ENCODE data around the gene MGLL. TPM values are rescaled to one million over a fixed set of nuclear protein-coding genes. Genes with fewer than 3 reads are reported as not detected.

MGLL gene
- total and polyA plus RNA-seq, 5 experiments from 2014 or later, result 0.34 to 0.77 (median 0.62) TPM; not detected in 2

DNA sequence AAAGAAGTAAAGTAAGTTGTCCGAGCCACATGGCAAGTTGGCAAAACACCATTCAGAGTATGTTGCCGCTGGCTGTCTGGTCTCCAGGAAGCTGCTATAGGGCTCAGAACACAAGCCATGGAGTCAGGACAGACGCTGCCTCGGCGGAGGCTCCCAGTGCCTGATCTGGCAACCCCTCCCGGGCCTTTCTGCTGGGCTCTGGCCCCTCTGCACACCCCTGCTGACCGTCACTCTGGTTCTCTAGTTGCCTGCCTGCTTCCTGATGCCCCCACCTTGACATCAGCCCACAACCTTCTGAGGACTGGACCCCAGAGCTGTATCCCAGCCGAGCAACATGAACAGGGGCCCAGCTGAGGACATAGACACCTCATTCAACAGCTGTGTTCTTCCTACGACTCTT is 39.1 kb downstream of the MGLL start:
- no peak overlapping the region for H3K27ac Mint-ChIP-seq
- DNase-seq (peak in 1 of 10 donors; percentile 23), ATAC-seq (no peak)
- H3K9me3 Mint-ChIP-seq, result no peaks in the 10 kb centered on the region
- H3K36me3 Mint-ChIP-seq, result no peaks in the 10 kb centered on the region
- H3K4me3 Mint-ChIP-seq, result no peak overlapping the region
- POLR2A ChIA-PET, result no interaction called here
- H3K4me1 Mint-ChIP-seq, result no peaks in the 10 kb centered on the region
- H3K27me3 Mint-ChIP-seq, result peaks cover 0 to 10% (median 0%) of the 10 kb centered on the region in 5 donors

DNA sequence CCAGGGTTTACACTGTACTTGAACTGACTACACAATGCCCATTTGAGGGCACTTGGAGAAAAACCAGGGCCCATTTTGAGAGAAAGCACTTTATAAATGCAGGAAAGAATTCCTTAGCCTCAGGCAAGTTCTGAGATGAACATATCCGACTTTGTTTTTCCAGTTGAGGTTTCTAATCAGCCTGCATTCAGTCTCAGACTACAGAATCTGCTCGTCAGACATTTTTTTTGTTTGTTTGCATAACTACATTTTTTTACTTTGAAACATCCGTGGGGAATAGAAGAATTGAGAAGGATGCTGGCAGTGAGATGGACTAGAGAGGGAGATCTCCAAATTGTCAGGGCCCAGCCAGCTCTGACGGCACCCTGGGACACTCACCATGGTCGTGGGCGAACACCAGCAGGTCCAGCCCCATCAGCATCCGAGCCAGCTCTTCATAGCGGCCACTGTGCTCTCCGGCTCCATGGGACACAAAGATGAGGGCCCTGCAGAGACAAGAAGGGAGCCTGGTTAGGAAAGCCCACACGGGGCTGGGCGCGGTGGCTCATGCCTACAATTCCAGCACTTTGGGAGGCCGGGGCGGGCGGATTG is 40.8 kb downstream of the MGLL start:
- POLR2A ChIA-PET, result no interaction called here
- H3K4me3 Mint-ChIP-seq, result no peak overlapping the region
- peaks cover 0 to 10% (median 1%) of the 10 kb centered on the region in 5 donors for H3K27me3 Mint-ChIP-seq
- ATAC-seq (no peak), DNase-seq (peak in 1 of 10 donors; percentile 10)
- peaks cover 0 to 3% (median under 1%) of the 10 kb centered on the region in 4 donors for H3K4me1 Mint-ChIP-seq
- no peak overlapping the region for H3K27ac Mint-ChIP-seq
- H3K36me3 Mint-ChIP-seq, result peaks cover 0 to 4% (median 4%) of the 10 kb centered on the region in 3 donors
- peaks cover 0 to 11% (median 2%) of the 10 kb centered on the region in 9 donors for H3K9me3 Mint-ChIP-seq

DNA sequence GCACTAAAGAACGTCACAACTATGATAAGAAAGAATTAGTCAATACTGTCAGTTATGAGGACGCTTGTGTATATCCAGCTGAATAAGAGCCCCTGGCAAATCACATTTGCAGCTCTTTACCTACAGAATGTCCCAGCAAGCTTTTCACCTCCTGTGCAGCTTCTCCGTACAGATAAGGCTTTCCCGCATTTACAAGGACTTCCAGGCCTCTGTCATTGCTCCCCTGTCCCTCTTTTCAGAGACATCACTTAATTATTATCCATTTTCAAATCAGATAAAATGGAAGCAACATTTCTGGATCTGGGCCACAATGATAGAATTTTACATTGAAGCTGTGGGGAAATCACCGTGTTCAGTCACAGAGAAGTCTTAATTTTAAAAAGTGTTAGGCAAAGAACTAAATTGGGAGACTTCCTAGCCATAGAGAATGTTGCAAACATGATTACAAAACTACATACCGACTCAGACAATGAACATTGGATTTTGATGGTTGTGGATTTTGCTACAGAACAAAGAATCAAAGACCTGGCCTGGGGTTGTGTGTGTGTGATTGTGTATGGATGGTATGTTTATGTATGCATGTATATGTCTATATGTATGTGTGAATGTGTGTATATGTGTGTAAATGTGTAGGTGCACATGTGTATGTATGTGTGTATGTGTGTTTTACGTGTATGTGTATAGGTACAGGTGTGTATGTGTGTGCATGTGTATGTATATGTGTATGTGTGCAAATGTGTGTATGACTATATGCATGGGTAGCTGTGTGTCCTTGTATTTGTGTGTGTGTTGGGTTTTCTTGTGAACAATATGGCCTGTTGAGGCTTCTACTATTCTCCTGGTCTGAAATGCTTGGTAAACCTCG is 41.5 kb downstream of the MGLL start:
- POLR2A ChIA-PET, result no interaction called here
- H3K27me3 Mint-ChIP-seq, result peaks cover 0 to 10% (median 1%) of the 10 kb centered on the region in 5 donors
- peaks cover 0 to 13% (median 2%) of the 10 kb centered on the region in 9 donors for H3K9me3 Mint-ChIP-seq
- no peak overlapping the region for H3K4me3 Mint-ChIP-seq
- H3K27ac Mint-ChIP-seq, result no peak overlapping the region
- ATAC-seq (no peak), DNase-seq (no peak)
- H3K36me3 Mint-ChIP-seq, result peaks cover 0 to 4% (median 4%) of the 10 kb centered on the region in 3 donors
- H3K4me1 Mint-ChIP-seq, result peaks cover 0 to 9% (median 3%) of the 10 kb centered on the region in 4 donors

GRCh38 chr3:127779747-127780146 is 42.6 kb downstream of the MGLL start:
- Mint-ChIP-seq H3K27ac (peak overlapping the region in 1 of 10 donors; percentile 64), H3K27me3 (peaks cover 0 to 4% (median under 1%) of the 10 kb centered on the region in 5 donors), H3K4me1 (peaks cover 2 to 17% (median 8%) of the 10 kb centered on the region in 4 donors), H3K4me3 (no peak overlapping the region), H3K36me3 (peaks cover 0 to 4% (median 4%) of the 10 kb centered on the region in 3 donors), H3K9me3 (peaks cover 0 to 13% (median 2%) of the 10 kb centered on the region in 9 donors)
- DNase-seq (no peak), ATAC-seq (no peak)
- POLR2A ChIA-PET, result no interaction called here

DNA sequence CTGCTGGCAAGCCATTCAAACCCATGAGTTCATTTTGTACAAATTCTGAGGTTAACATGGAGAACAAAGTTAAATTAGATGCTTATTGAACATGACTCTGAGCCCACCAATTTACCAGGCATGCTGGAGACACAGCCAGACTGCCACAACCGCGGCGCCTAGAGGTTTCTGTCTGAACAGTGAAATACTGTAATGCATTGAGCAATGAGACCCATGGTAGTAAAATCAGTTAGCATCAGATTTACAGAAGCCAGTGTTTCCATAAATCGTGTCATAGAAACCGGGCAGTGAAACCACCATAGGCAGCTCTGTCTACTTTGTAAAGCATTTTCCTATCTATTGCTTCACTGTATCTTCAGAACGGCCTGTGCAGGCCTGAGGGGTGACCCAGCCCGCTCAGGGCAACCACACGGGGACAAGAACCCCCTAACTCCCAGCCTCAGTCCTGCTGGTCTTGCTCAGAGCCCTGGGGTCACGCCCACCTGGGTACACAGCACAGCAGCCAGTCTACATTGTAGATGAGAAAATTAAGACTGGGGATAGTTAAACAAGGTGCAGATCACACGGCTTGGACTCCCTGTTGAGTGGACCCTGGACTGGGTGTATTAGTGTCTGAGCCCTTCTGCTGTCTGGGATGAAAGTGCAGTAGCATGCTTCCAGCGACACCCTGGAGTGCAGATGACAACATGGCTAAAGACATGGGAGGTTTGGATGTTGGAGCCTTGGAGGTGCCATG is 44.2 kb downstream of the MGLL start:
- no peak overlapping the region for H3K27ac Mint-ChIP-seq
- H3K36me3 Mint-ChIP-seq, result peaks cover 0 to 4% (median 4%) of the 10 kb centered on the region in 3 donors
- H3K4me1 Mint-ChIP-seq, result peaks cover 2 to 17% (median 10%) of the 10 kb centered on the region in 4 donors
- DNase-seq (peak in 1 of 10 donors; percentile 54), ATAC-seq (no peak)
- peaks cover 0 to 13% (median 2%) of the 10 kb centered on the region in 9 donors for H3K9me3 Mint-ChIP-seq
- H3K27me3 Mint-ChIP-seq, result peaks cover 0 to 4% (median 0%) of the 10 kb centered on the region in 5 donors
- POLR2A ChIA-PET, result no interaction called here
- H3K4me3 Mint-ChIP-seq, result no peak overlapping the region

DNA sequence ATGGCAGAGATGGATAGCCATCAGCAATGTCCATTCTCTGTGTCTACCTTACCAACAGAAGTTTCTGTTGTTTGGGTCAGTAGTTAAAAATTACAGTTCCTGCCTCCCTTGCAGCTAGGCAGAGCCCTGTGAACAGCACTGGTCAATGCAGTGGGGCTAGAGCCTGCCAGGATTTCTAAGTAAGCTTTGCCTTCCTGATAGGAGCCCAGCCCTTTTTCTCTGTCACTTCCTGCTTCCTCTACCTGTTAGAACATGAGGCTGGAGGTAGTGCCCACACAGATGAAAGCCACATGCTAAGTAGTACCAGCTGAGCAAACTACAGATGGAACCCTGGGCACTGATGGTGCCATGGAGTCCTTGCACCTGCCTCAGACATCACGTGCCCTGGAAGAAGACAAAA is 45.0 kb downstream of the MGLL start:
- Mint-ChIP-seq H3K27ac (peak overlapping the region in 1 of 10 donors; percentile 42), H3K4me3 (no peak overlapping the region), H3K27me3 (peaks cover 0 to 4% (median 0%) of the 10 kb centered on the region in 5 donors), H3K9me3 (peaks cover 0 to 13% (median 2%) of the 10 kb centered on the region in 9 donors), H3K36me3 (peaks cover 0 to 4% (median 4%) of the 10 kb centered on the region in 3 donors), H3K4me1 (peaks cover 2 to 17% (median 10%) of the 10 kb centered on the region in 4 donors)
- ATAC-seq, result no peak
- POLR2A ChIA-PET, result no interaction called here
- DNase-seq, result no peak

GRCh38 chr3:127776347-127776746 is 46.0 kb downstream of the MGLL start:
- peaks cover 0 to 4% (median 0%) of the 10 kb centered on the region in 5 donors for H3K27me3 Mint-ChIP-seq
- H3K36me3 Mint-ChIP-seq, result peaks cover 0 to 4% (median 4%) of the 10 kb centered on the region in 3 donors
- ATAC-seq, result no peak
- peaks cover 2 to 17% (median 10%) of the 10 kb centered on the region in 4 donors for H3K4me1 Mint-ChIP-seq
- no peak overlapping the region for H3K4me3 Mint-ChIP-seq
- H3K9me3 Mint-ChIP-seq, result peaks cover 0 to 13% (median 2%) of the 10 kb centered on the region in 9 donors
- DNase-seq, result peak in 1 of 10 donors; percentile 31
- H3K27ac Mint-ChIP-seq, result no peak overlapping the region
- POLR2A ChIA-PET, result no interaction called here

DNA sequence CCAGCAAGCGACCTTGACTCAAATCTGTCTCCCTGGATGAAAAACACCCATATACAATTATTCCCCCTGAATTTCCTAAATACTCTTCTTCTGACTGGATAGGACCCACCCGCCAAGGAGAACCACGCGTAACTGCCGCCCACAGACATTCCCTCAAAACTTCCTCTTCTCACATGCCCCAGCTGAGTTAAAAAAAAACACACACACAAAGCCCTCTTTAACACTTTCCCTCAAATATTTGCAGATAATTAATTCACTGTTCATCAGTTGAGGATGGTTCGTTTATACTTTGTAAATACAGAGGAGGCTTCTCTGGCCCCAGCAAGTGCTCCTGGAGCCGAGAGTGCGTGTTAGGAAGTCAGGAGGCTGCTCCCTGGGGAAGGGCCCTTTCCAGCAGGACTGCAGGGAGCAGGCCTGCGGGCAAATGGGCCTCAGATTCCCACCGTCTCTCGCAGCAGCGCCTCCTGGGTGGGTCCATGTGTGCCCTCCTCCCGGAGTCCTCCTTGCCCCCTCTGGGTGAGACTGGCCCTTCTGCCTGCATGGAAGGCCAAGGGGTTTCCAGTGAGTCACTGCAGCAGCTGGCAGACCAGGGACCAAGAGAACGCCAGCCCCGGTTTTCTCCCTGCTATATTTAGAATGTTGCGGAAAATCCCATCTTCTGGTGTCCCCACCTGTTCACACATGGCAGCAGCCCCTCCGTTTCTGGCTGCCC is 46.8 kb downstream of the MGLL start:
- peaks cover 0 to 4% (median 0%) of the 10 kb centered on the region in 5 donors for H3K27me3 Mint-ChIP-seq
- no peak overlapping the region for H3K4me3 Mint-ChIP-seq
- peak overlapping the region in 1 of 10 donors; percentile 70 for H3K27ac Mint-ChIP-seq
- peaks cover 0 to 4% (median 4%) of the 10 kb centered on the region in 3 donors for H3K36me3 Mint-ChIP-seq
- H3K9me3 Mint-ChIP-seq, result peaks cover 0 to 13% (median 2%) of the 10 kb centered on the region in 9 donors
- ATAC-seq (no peak), DNase-seq (peak in 1 of 10 donors; percentile 13)
- peaks cover 2 to 17% (median 10%) of the 10 kb centered on the region in 4 donors for H3K4me1 Mint-ChIP-seq
- POLR2A ChIA-PET, result no interaction called here

DNA sequence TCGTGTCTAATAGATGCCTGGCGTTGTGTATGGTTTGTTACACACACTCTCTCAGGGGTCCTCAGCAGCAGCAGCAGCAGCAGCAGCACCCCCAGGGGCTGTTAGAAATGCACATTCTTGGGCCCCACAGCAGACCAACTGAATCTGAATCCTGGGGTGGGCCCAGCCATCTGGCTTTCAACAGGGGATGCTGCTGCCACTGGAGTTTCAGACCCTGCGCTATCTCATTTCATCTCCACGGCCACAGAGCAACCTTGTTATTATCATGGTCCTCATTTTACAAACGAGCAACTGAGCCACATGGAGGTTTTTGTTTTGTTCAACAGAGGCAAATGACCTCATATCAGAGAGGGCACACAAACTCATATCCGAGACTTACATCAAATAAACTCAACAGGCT is 47.7 kb downstream of the MGLL start:
- Mint-ChIP-seq H3K36me3 (peaks cover 0 to 4% (median 4%) of the 10 kb centered on the region in 3 donors), H3K4me1 (peaks cover 2 to 17% (median 10%) of the 10 kb centered on the region in 4 donors), H3K4me3 (no peak overlapping the region), H3K27me3 (peaks cover 0 to 4% (median 0%) of the 10 kb centered on the region in 5 donors), H3K27ac (no peak overlapping the region), H3K9me3 (peaks cover 0 to 13% (median 2%) of the 10 kb centered on the region in 9 donors)
- peak in 1 of 10 donors; percentile 9 for DNase-seq
- POLR2A ChIA-PET, result no interaction called here
- ATAC-seq, result no peak

DNA sequence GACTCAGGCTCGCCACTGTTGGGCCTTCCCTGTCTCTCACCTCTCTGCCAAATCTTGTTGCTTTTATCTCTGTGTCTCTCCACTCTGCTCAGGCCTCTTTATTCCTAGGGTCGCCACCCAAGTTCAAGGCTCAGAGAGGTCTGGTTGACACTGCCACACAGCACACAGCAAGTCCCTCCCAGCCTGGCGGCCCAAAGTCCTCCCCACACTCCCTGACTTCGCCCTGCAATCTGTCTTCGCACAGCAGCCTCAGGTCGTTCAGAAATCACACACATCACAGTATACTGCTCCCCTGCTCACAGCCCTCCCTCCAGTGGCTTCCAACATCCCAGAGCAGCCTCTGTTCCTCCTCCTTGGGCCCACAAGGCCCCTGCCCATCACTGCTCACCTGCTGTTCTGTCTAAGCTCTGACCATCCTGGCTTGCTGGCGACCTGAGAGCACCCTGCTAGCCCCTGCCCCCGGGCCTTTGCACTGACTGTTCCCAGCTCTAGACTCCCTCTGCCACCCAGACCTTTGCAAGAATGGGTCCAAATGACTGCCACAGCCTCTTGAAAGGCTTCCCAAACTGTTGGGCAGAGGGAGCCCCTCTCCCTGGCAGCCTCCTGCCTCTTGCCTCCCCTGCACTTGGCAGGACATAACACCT is 48.4 kb downstream of the MGLL start:
- Mint-ChIP-seq H3K4me3 (no peak overlapping the region), H3K27me3 (peaks cover 0 to 4% (median 0%) of the 10 kb centered on the region in 5 donors), H3K36me3 (peaks cover 0 to 4% (median 4%) of the 10 kb centered on the region in 3 donors), H3K4me1 (peaks cover 2 to 17% (median 10%) of the 10 kb centered on the region in 4 donors), H3K9me3 (peaks cover 0 to 14% (median 2%) of the 10 kb centered on the region in 9 donors), H3K27ac (no peak overlapping the region)
- ATAC-seq, result no peak
- POLR2A ChIA-PET, result no interaction called here
- no peak for DNase-seq

- no peak for DNase-seq
- POLR2A ChIA-PET, result no interaction called here
- no peak overlapping the region for H3K27ac Mint-ChIP-seq
- peaks cover 0 to 11% (median 8%) of the 10 kb centered on the region in 3 donors for H3K36me3 Mint-ChIP-seq
- peaks cover 0 to 6% (median 1%) of the 10 kb centered on the region in 5 donors for H3K27me3 Mint-ChIP-seq
- no peak overlapping the region for H3K4me3 Mint-ChIP-seq
- H3K9me3 Mint-ChIP-seq, result peaks cover 1 to 22% (median 9%) of the 10 kb centered on the region in 9 donors
- peaks cover 2 to 17% (median 10%) of the 10 kb centered on the region in 4 donors for H3K4me1 Mint-ChIP-seq
- ATAC-seq, result no peak
Measured at GRCh38 chr3:127772827-127773751, 49.2 kb downstream of the MGLL start.
